ENCODE data around the gene IKBKG. TPM values are rescaled to one million over a fixed set of nuclear protein-coding genes. Genes with fewer than 3 reads are reported as not detected.
"Not testable (repeated sequence)": the region's sequence is repeated elsewhere in the genome, so short reads cannot be mapped to it uniquely, and the experiment has no call there.

Gene IKBKG
- total RNA-seq = 10 to 100 TPM; 31.1 to 32.5 TPM

GRCh38 chrX:154547245-154548027 lies at the start of gene IKBKG:
Gene IKBKG (plus strand): TSS chrX:154547620. CDS start chrX:154552003, 4,383 bp downstream.
- H3K27me3 Mint-ChIP-seq = no peaks in the 10 kb centered on the region
- peaks cover 31% of the 10 kb centered on the region for H3K4me1 Mint-ChIP-seq
- H3K4me3 Mint-ChIP-seq = peak within 1 kb of the TSS; percentile 88
- peak within 1 kb of the TSS; percentile 85 for H3K27ac Mint-ChIP-seq
- peaks cover 39% of the 10 kb centered on the region for H3K36me3 Mint-ChIP-seq
- H3K9me3 Mint-ChIP-seq = no peaks in the 10 kb centered on the region
- DNase-seq = peak; percentile 91

DNA sequence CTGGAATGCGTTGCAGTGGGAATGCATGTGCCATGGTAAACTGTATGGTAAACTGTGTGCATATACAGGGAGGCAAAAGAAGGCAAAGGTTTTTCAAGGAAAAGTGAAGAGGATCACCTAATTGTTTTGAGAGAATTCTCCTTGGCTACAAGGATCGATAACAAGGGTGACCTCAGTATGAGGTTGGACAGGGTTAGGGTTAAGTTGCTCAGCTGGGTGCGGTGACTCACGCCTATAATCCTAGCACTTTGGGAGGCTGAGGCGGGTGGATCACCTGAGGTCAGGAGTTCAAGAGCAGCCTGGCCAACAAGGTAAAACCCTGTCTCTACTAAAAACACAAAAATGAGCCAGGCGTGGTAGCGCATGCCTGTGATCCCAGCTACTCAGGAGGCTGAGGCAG lies 46.0 kb upstream of the IKBKG start:
- H3K4me3 Mint-ChIP-seq, H3K36me3 Mint-ChIP-seq, H3K4me1 Mint-ChIP-seq, H3K27me3 Mint-ChIP-seq, H3K9me3 Mint-ChIP-seq, H3K27ac Mint-ChIP-seq, DNase-seq: not testable (repeated sequence)

- no peaks in the 10 kb centered on the region for H3K27me3 Mint-ChIP-seq
- no peak for DNase-seq
- no peak overlapping the region for H3K4me3 Mint-ChIP-seq
- no peak overlapping the region for H3K27ac Mint-ChIP-seq
- H3K9me3 Mint-ChIP-seq = no peaks in the 10 kb centered on the region
- H3K4me1 Mint-ChIP-seq = no peaks in the 10 kb centered on the region
- H3K36me3 Mint-ChIP-seq = no peaks in the 10 kb centered on the region
These were observed 45.3 kb upstream of the IKBKG start for GRCh38 chrX:154502098-154502497.

- Mint-ChIP-seq H3K4me1 (no peaks in the 10 kb centered on the region), H3K27me3 (no peaks in the 10 kb centered on the region), H3K4me3 (no peak overlapping the region), H3K36me3 (no peaks in the 10 kb centered on the region), H3K9me3 (no peaks in the 10 kb centered on the region), H3K27ac (no peak overlapping the region)
- DNase-seq = no peak
These were observed 44.4 kb upstream of the IKBKG start for GRCh38 chrX:154502989-154503388.

GRCh38 chrX:154505734-154506133 lies 41.7 kb upstream of the IKBKG start:
- H3K36me3 Mint-ChIP-seq = peaks cover 13% of the 10 kb centered on the region
- no peak overlapping the region for H3K27ac Mint-ChIP-seq
- no peak for DNase-seq
- no peak overlapping the region for H3K4me3 Mint-ChIP-seq
- H3K4me1 Mint-ChIP-seq = no peaks in the 10 kb centered on the region
- H3K27me3 Mint-ChIP-seq = no peaks in the 10 kb centered on the region
- H3K9me3 Mint-ChIP-seq = peaks cover 3% of the 10 kb centered on the region

- Mint-ChIP-seq H3K27ac (no peak overlapping the region), H3K4me1 (peaks cover 7% of the 10 kb centered on the region), H3K27me3 (no peaks in the 10 kb centered on the region), H3K36me3 (peaks cover 18% of the 10 kb centered on the region), H3K9me3 (peaks cover 3% of the 10 kb centered on the region), H3K4me3 (no peak overlapping the region)
- no peak for DNase-seq
These were observed 40.7 kb upstream of the IKBKG start for GRCh38 chrX:154506483-154507332.

GRCh38 chrX:154507673-154508383 lies 39.6 kb upstream of the IKBKG start:
- DNase-seq = no peak
- no peak overlapping the region for H3K27ac Mint-ChIP-seq
- no peak overlapping the region for H3K4me3 Mint-ChIP-seq
- peaks cover 10% of the 10 kb centered on the region for H3K4me1 Mint-ChIP-seq
- peaks cover 20% of the 10 kb centered on the region for H3K36me3 Mint-ChIP-seq
- no peaks in the 10 kb centered on the region for H3K27me3 Mint-ChIP-seq
- H3K9me3 Mint-ChIP-seq = peaks cover 3% of the 10 kb centered on the region

DNA sequence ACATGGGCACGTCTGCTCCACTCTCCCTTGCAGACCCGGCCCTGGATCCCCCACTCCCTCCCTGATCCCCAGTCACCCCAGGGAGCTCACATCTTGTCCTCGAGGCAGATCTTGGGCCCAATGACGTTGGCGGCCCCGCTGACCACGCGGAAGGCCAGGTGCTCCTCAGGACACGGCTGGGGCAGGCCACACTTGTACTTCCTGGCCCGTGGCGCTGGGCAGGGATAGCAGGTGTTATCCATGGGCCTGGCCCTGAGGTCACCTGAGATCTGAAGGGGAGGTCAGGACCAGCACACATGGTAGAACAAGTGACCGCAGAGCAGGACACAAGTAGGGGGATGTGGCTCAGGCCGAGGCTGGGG lies 39.1 kb upstream of the IKBKG start:
- no peaks in the 10 kb centered on the region for H3K27me3 Mint-ChIP-seq
- H3K4me1 Mint-ChIP-seq = peaks cover 10% of the 10 kb centered on the region
- no peak overlapping the region for H3K4me3 Mint-ChIP-seq
- no peak for DNase-seq
- peaks cover 3% of the 10 kb centered on the region for H3K9me3 Mint-ChIP-seq
- no peak overlapping the region for H3K27ac Mint-ChIP-seq
- peaks cover 20% of the 10 kb centered on the region for H3K36me3 Mint-ChIP-seq

DNA sequence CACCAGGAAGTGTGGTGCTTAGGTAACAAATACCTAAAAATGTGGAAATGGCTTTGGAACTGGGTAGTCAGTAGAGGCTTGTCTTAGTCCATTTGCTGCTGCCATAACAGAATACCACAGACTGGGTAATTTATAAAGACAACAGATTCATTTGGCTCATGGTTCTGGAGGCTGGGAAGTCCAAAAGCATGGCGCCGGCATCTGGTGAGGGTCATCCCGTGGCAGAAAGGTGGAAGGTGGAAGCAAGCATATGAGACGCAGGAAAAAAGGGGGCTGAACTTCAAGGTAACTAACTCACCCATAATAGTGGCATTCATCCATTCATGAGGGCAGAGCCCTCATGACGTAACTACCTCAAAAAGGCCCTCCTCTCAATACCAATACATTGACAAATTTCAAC lies 38.0 kb upstream of the IKBKG start:
- Mint-ChIP-seq H3K4me3 (no peak overlapping the region), H3K9me3 (peaks cover 3% of the 10 kb centered on the region), H3K4me1 (peaks cover 15% of the 10 kb centered on the region), H3K27me3 (no peaks in the 10 kb centered on the region), H3K27ac (no peak overlapping the region), H3K36me3 (peaks cover 26% of the 10 kb centered on the region)
- DNase-seq = no peak

DNA sequence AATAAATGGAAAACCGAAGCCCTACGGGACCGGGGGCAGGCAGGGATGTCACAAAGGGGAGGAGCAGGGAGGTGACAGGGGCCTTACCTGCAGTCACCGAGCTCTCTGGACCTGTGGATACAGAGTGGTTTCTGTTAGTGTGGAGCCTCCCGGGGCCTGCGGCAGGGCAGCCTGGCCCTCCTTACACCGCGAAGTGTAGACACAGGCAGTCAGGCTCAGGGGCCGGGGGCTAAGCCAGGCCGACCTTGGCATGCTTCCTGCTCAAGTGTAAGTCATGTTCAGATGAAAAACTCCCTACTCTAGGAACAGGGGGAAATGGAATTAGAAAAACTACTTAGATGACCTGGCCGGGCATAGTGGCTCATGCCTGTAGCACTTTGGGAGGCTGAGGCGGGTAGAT lies 35.7 kb upstream of the IKBKG start:
- no peaks in the 10 kb centered on the region for H3K27me3 Mint-ChIP-seq
- peaks cover 25% of the 10 kb centered on the region for H3K4me1 Mint-ChIP-seq
- DNase-seq = no peak
- H3K4me3 Mint-ChIP-seq = peak overlapping the region; percentile 47
- peaks cover 3% of the 10 kb centered on the region for H3K9me3 Mint-ChIP-seq
- peak overlapping the region; percentile 84 for H3K27ac Mint-ChIP-seq
- H3K36me3 Mint-ChIP-seq = peaks cover 32% of the 10 kb centered on the region

GRCh38 chrX:154512879-154513553 lies 34.4 kb upstream of the IKBKG start:
- DNase-seq = no peak
- H3K36me3 Mint-ChIP-seq = peaks cover 32% of the 10 kb centered on the region
- peaks cover 3% of the 10 kb centered on the region for H3K9me3 Mint-ChIP-seq
- peaks cover 26% of the 10 kb centered on the region for H3K4me1 Mint-ChIP-seq
- no peak overlapping the region for H3K4me3 Mint-ChIP-seq
- no peaks in the 10 kb centered on the region for H3K27me3 Mint-ChIP-seq
- no peak overlapping the region for H3K27ac Mint-ChIP-seq

- H3K9me3 Mint-ChIP-seq = peaks cover 3% of the 10 kb centered on the region
- peak overlapping the region; percentile 59 for H3K27ac Mint-ChIP-seq
- no peaks in the 10 kb centered on the region for H3K27me3 Mint-ChIP-seq
- no peak for DNase-seq
- peak overlapping the region; percentile 40 for H3K4me3 Mint-ChIP-seq
- H3K36me3 Mint-ChIP-seq = peaks cover 30% of the 10 kb centered on the region
- H3K4me1 Mint-ChIP-seq = peaks cover 26% of the 10 kb centered on the region
These were observed 33.7 kb upstream of the IKBKG start for GRCh38 chrX:154513716-154514115.

DNA sequence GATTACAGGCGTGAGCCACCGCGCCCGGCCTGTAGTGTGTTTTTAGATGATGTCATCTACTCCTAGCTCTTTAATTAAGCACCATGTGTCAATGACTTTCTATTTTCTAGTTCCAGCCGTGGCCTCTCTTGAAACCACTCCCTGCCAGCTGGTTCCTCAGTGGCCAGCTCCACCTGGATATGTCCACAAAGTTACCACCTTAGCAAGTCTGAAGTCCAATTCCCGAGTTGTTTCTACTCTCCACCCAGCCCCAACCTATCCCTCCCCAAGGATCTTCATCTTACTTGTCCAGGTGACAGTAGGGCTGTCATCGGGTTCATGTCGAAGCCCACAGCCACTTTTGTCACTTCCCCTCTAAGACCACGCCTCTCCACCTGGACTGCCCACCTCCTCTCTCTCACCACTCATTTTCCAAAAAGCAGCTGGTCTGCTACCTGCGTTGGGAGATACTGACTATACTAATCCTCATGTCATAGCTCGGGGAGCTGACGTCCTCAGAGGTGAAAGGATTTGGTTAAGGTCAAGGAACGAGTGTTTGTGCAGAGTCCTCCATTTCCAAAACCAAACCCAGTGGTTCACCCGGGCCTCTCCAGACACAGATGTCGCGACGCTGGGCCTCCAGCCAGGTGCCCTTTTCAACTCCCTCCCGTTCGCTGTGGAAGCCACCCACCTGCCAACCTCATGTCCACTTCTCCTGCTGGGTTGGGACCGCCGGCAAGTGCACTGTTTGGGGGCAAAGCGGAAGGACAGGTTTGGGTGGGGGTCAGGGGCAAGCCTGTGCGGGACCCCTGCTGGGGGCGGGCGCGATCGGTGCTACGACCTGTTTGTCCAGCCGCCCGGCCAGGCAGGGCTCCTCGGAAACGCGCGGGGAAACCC lies 32.1 kb upstream of the IKBKG start:
- Mint-ChIP-seq H3K9me3 (no peaks in the 10 kb centered on the region), H3K36me3 (peaks cover 19% of the 10 kb centered on the region), H3K27ac (peak overlapping the region; percentile 87), H3K27me3 (no peaks in the 10 kb centered on the region), H3K4me3 (peak overlapping the region; percentile 88), H3K4me1 (peaks cover 26% of the 10 kb centered on the region)
- DNase-seq = peak; percentile 28

Data from activated naive CD8-positive, alpha-beta T cell treated with anti-CD3 and anti-CD28 coated beads for 36 hours (primary cell).